ENCODE results near the gene NRG4.
A peak's percentile ranks its signal among the peaks of the same experiment; 100 is the strongest.
"Not testable (repeated sequence)": the region's sequence is repeated elsewhere in the genome, so short reads cannot be mapped to it uniquely, and the experiment has no call there.

The NRG4 gene

DNA sequence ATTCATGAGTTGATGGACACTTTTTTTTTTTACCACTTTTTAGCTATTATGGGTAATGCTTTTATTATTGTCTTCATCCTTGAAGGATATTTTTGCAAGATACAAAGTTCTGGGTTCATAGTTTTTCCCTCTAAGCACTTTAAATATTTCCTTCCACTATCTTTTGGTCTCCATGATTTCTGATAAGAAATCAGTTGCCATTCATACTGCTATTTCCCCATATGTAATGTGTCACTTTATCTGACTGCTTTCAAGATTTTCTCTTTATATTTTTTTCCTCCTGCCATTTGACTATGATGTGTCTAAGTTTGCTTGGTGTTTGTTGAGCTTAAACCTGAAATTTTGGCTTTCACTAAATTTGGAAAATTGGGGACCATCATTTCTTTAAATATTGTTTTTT is 19.3 kb downstream of the NRG4 start:
- DNase-seq: no peak

DNA sequence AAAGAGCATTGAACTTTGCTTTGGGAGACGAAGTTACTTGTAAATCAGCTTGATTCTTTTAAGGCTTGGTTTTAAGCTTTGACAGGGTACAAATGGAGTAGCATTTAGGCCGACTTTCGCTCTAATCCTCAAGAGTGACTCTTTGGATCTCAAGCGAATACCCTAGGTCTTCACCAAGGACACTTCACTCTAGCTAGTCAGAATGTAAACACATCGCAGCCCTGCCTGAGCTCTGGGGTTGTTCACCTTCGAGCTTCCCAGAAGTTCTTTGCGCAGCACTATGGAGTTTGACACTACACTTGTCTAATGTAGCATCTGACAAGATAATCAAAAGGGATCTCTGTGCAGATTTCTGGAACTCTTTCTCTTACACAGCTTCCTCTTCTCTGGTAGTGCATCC is 22.3 kb downstream of the NRG4 start:
- no peak for DNase-seq

GRCh38 chr15:75989045-75989444 is 23.2 kb downstream of the NRG4 start:
- no peak for DNase-seq

DNA sequence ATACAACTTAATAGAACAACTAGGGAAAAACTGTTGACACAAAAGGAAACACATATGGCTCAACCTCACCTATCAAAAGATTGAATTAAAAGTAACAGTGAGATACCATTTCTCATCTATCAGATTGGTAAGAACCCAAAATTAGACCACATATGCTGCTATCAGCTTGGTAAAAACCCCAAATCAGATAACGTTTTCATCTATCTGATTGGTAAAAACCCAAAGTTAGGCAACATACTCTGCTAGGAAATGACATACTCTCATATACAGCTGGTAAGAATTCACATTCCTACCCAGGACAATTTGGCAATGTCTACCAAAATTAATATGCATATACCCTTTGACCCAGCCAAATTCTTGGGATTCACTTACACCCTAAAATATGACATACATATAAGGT is 26.3 kb downstream of the NRG4 start:
- no peak for DNase-seq

DNA sequence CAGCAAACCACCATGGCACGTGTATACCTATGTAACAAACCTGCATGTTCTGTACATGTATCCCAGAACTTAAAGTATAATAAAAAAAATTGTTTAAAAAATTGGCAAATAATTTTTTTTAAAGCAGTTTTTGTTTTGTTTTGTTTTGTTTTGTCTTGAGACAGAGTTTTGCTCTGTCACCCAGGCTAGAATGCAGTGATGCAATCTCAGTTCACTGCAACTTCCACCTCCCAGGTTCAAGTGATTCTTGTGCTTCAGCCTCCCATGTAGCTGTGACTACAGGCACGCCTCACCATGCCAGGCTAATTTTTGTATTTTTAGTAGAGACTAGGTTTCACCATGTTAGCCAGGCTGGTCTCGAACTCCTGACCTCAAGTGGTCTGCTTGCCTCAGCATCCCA is 27.5 kb downstream of the NRG4 start:
- DNase-seq: not testable (repeated sequence)

DNA sequence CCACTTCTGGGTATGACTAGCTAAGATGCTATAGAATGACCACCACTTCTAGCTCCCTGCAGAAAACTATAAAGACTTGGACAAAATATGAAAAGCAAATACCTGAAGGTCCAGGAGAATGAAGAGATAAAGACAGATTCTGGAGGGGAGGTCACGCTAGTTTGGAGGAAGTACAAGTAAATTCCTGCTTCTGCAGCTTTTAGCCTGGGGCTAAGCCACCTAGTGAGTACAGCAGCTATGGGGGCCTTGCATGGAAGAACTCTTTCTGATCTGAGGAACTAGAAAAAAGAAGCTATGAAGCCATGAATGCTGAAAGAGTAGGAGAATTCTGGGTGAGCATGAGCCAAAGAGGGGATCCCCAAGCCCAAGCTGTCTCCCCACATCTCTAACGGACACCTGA is 29.8 kb downstream of the NRG4 start:
- DNase-seq: no peak

GRCh38 chr15:75981149-75981815 is 30.9 kb downstream of the NRG4 start:
- DNase-seq: no peak

- not testable (repeated sequence) for DNase-seq
These were observed 35.5 kb downstream of the NRG4 start for GRCh38 chr15:75976766-75977165.

GRCh38 chr15:75966073-75966472 is 46.2 kb downstream of the NRG4 start:
- no peak for DNase-seq

GRCh38 chr15:75961331-75961730 is 50.9 kb downstream of the NRG4 start:
- no peak for DNase-seq

DNA sequence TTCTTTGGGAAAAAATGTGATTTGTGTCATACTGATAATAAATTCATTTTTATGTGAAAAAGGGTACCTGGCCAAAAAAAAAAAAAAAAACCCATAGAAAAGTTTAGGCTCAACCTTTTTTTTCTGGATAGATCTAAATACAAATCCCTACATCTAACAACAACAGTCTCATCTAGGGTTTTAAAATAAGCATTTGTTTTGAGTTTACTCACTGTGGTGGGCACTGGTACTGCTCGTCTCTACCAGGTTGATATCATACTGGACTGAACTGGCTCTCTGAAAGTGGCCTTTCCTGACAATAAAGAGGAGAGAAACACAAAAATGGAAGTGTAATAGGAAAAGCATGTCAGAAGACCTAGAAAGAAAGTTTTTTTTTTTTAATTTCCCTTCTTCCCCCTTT is 56.5 kb downstream of the NRG4 start:
- DNase-seq: no peak

DNA sequence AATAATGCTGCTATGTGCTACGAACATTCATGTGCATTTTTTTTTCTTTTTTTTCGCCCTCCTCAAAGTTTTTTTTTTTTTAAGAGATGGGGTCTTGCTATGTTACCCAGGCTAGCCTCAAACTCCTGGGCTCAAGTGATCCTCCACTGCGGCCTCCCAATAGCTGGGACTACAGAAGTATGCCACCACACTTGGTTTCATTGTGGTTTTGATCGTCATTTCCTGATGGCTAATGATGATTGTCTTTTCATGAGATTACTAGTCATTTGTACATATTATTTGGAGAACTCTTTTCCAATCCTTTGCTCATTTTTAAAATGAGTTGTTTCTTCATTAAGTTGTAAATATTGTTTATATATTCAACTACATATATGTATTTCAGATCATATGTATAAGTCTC is 59.7 kb downstream of the NRG4 start:
- no peak for DNase-seq

DNA sequence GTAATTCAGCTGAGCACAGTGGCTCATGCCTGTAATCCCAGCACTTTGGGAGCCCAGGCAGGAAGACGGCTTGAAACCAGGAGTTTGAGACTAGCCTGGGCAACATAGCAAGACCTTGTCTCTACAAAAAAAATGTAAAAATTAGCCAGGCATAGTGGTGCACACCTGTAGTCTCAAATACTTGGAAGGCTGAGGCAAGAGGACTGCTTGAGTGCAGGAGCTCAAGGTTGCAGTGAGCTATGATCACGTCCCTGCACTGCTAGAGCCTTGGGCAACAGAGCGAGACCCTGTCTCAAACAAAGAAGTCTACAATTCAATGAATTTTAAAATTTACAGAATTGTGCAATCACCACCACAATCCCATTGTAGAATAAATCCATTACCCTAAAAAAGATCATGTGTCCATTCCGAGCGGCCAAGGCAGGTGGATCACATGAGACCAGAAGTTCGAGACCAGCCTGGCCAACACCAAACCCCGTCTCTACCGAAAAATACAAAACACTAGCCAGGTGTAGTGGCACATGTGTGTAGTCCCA is 63.4 kb downstream of the NRG4 start:
- DNase-seq: no peak

GRCh38 chr15:75947092-75947491 is 65.1 kb downstream of the NRG4 start:
- no peak for DNase-seq

GRCh38 chr15:75945953-75946352 is 66.3 kb downstream of the NRG4 start:
- no peak for DNase-seq

GRCh38 chr15:75943713-75944215 is 68.5 kb downstream of the NRG4 start:
- no peak for DNase-seq

- no peak for DNase-seq
These were observed 69.0 kb downstream of the NRG4 start for GRCh38 chr15:75943246-75943645.

DNA sequence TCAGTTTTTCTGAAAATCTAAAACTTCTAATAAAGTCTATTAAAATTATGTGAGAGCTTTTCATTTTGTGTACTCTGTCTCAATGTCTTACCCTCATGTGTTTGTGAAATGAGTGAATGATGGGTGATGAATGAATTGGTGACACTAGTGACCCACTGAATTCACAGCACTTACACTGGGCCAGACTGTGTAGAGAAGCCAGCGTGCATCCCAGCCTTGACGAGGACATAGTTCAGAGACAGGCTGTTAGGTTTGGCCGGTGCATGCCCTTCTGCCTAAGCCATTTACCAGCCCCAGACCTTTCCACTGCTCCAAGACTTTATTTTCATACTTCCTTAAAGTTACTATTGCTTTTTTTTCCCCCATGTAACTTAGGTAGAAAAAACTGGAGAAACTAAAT is 69.8 kb downstream of the NRG4 start:
- no peak for DNase-seq

DNA sequence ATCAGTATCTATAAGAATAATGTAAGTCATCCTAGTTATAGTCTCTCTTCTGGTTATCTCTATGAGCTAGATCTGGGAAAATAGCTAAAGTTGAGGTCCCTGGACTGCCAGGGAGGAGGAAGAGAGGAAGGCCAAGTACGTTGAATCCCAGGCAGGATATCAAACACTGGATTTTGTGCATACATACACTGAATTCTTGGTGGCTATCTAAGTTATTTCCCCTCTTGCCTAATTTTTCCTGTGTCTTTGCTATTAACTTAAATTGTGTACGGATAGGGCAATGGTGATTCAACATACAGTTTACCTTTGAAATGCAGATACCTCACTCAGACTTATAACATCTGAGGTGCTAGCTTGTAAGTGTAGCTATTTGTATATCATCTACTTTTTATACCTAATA is 81.4 kb downstream of the NRG4 start:
- DNase-seq: no peak

- peak in 1 of 14 donors; percentile 14 for DNase-seq
These were observed 82.2 kb downstream of the NRG4 start for GRCh38 chr15:75929799-75930565.

- peak in 1 of 14 donors; percentile 10 for DNase-seq
These were observed 83.3 kb downstream of the NRG4 start for GRCh38 chr15:75928680-75929608.

- DNase-seq: no peak
These were observed 84.6 kb downstream of the NRG4 start for GRCh38 chr15:75927601-75928000.

DNA sequence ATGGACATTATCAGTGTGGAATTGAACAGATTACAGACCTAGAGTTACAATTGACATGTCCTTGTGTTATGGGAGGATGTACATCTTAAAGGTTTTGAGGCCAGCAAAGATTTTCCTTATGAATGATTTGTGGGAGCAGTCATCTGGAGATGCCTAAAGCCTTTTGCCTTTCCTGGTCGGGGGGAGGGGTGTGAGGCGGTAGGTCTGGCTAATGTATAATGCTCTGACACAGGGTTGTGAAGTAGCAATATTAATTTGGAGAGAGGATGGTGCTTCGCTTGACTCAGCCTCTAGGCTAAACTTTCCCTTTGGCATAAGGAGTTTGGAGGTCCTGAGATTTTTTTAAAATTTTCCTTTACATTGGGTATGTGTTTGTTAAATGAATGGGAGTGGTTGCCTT is 85.3 kb downstream of the NRG4 start:
- DNase-seq: no peak
